Stimulated activated CD8-positive, alpha-beta memory T cell treated with anti-CD3 and anti-CD28 coated beads, Interleukin-4, amount 100 ng/mL, for 48 hours (primary cell): ENCODE measurements around the gene NEMP2.

Source experiments
- DNase-seq: peaks from one replicate; pipeline ENCODE4 v3.0.0-alpha.2; 2020

Gene NEMP2, protein sequence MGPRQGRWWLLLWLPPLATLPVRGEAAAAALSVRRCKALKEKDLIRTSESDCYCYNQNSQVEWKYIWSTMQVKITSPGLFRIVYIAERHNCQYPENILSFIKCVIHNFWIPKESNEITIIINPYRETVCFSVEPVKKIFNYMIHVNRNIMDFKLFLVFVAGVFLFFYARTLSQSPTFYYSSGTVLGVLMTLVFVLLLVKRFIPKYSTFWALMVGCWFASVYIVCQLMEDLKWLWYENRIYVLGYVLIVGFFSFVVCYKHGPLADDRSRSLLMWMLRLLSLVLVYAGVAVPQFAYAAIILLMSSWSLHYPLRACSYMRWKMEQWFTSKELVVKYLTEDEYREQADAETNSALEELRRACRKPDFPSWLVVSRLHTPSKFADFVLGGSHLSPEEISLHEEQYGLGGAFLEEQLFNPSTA

DNA sequence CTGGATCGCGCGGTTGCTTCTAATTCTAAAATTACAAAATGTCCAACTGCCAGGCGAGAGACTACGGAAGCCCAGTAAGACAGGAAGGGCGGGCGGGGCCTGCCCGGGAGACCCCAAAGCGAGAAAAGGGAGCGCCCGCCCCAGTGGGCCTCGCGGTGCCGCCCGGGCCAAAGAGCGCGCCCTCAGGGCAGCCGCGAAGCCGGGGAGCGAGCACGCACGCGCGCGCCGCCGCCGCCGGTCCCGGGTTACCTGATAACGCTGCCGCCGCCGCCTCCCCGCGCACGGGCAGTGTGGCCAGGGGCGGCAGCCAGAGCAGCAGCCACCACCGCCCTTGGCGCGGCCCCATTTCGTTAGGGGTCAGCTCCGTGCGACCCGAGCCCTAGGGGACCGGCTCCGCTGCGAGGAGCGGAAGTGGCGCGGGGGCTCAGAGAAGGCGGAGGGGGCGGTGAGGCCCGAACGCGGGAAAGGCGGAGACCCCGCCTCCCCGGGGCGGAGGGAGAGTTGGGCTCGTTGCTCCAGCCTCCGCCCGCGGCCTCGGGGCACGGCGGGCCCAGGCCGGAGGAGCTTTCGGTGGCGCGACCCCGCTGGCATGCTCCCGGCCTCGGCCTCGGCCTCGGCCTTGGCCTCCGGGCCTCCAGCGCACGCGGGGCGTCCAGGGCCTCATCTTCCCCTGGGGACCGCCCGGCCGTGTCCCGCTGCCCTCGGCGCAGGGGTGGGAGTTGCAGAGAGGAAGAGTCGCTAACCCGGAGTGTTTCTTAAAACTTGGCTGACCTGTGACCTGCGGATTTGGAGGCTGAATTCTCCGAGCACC lies at the start of gene NEMP2:
Gene NEMP2 (minus strand): TSS at position 413 of the 811 bp plus-strand sequence. CDS start 67 bp downstream, at position 346.
- peak; percentile 88 for DNase-seq

DNA sequence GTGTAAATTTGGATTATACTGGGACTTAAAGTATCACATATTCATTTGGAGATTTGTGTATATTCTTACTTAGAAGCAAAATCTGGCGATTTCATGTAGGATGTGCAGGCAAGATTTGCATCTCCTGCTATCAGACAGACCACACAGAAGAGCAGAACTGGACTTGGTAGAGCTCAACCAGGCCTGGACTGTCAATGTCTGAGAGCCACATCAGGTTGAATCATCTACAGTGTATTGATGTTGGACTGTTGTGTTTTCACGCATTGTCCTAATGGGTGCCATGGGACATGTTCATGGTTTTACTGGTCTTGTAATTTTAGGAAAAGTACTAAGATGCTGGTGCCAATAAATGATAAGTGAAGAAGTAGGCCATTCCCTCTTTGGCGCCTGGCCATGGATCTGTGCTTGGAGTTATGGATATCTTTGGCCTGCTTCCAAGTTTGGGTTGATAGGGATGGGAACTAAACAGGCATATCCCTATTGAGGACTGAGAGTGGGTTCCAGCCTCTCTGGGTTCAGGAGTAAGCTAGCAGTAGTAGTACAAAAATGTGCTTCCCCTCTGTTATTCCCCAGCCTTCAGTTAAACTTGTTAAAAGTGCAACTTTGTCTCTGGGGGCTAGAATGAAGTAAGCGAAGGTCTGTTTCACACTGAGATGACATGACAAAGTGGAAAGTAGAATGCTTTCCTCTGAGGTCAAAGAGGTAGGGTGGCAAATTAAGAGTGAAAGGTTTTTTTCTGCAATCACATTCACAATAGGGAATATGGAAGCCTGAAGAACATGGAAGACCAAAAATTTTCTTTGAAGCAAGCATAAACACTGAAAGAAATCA lies 49.2 kb upstream of the NEMP2 start:
- DNase-seq: no peak

DNA sequence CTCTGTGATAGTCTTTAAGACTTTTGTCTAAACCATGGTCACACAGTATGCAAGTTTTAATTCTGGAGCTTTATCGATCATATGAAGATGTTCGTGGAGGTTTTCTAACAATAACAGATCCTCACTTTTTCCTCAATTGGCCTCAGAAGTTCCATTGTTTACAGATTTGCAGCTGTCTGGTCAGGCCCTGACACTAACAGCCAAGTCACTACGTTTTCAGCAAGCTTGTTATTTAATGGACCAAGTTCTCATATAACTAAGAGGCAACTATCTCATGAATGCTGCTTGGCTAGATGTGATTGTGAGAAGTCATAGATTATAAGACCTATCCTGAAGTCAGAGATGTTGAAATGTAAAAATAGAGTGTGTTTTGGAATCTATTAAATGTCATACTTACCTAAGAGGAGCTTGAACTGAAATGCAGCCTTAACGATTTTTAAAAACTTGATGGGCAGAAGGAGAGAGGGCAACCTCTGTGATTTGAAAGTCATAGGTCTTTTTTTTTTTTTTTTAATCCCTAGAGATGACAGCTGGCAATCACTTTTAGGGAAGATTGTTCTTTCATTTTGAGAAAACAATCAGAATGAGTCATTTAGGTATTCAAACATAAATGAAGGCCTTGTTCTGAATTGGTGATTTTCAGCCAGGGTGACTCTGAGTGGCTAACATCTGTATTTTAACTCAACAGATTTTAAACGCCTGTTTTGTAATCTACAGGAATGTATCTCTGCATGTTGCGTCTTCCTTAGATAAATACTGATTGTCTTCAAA lies 48.4 kb upstream of the NEMP2 start:
- no peak for DNase-seq

GRCh38 chr2:190582019-190582418 lies 47.5 kb upstream of the NEMP2 start:
- DNase-seq: no peak

- no peak for DNase-seq
These were observed 45.7 kb upstream of the NEMP2 start for GRCh38 chr2:190579915-190580846.

DNA sequence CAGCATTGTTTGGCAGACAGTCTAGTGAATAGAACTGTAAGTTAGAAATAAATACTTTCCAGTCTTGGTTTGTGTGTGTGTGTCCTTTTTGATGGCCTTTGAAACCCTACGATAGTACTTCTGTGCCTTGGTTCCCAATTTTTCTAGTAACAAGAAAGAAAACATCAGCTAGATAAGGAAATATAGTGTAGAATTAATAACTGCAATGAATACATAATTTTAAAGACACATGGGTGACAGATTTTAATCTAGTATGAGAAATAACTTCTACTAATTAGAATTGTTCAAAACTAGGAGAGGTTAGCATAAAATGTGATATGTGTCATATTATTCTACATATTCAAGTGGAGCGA lies 44.5 kb upstream of the NEMP2 start:
- DNase-seq: no peak

DNA sequence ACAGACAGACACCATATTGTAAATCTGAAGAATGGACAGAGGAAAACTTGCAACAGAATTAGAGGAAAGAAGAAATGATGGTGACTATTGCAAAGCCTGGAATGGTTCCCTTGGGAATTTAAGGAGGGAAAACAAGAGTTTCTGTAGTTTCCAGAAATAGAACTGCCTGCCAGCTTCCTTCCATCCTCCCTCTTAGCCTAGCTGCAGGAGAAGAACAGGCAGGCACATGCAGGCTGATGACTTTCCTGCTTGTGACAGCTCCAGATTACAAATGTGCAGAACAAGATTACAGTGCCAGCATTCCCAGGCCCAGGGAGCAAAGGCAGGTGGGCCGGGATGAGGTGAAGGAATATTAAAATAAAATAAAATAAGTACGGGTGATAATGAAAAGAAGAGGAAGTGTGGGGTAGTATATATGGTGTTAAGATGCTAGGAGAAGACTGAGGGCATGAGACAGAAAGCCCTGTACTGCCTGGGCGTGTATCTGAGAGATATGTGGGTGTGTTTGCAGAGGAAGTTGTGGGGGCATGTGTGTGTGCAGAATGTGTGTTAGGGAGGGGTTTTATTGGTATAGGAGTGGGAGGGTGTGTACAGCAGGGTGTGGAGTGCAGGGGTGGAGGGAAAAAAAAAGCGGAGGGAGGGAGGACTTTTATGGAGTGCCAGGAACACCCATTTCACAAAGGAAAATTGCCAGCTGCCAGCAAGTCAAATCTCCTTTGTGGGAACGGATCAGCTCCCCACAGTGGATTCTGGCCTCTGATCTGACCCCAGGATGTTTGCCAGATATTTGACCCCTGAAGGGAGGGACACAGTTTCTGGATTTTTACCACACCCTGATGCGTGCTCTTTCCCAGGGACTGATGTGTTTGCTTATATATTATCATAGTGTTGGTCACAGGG lies 43.9 kb upstream of the NEMP2 start:
- no peak for DNase-seq

GRCh38 chr2:190576573-190576972 lies 42.1 kb upstream of the NEMP2 start:
- no peak for DNase-seq

- DNase-seq: no peak
These were observed 40.7 kb upstream of the NEMP2 start for GRCh38 chr2:190575263-190575662.

GRCh38 chr2:190574169-190574568 lies 39.6 kb upstream of the NEMP2 start:
- no peak for DNase-seq

- DNase-seq: no peak
These were observed 37.7 kb upstream of the NEMP2 start for GRCh38 chr2:190572246-190572645.

DNA sequence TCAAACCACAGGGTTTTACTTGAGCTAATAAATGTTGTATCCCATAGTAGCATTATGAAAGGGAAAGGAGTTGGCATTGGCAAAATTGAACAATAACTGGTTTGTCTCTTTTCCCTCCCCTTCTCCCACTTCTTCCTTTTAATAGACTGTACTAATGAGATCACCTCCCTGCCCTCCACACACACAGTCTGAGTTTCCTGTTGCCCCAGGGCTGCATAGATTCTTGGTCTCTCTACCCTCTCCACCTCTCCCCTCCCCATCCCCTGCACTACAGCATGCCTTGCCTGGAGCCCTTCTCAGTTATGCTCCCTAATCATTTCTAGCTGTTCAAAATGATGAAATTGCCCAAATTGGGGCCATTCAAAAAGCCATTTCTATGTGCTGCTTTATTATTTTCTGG lies 37.2 kb upstream of the NEMP2 start:
- DNase-seq: no peak

DNA sequence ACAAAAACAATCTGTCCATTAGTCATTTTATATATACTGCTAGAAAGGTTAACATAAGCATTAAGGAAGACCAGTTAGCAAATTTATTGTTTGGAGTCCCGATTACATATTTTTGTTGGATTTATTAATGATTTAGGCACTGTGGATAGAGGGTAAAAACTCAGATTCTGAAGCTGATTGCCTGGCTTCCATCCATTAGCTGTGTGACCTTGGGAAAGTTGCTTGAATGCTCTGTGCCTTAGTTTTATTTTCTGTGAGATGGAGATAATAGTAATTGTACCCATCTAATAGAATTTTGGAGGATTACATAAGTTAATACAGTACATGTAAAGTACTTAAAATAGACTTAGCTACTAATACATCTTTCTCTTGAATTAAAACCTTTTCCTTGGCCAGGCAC lies 36.3 kb upstream of the NEMP2 start:
- no peak for DNase-seq

DNA sequence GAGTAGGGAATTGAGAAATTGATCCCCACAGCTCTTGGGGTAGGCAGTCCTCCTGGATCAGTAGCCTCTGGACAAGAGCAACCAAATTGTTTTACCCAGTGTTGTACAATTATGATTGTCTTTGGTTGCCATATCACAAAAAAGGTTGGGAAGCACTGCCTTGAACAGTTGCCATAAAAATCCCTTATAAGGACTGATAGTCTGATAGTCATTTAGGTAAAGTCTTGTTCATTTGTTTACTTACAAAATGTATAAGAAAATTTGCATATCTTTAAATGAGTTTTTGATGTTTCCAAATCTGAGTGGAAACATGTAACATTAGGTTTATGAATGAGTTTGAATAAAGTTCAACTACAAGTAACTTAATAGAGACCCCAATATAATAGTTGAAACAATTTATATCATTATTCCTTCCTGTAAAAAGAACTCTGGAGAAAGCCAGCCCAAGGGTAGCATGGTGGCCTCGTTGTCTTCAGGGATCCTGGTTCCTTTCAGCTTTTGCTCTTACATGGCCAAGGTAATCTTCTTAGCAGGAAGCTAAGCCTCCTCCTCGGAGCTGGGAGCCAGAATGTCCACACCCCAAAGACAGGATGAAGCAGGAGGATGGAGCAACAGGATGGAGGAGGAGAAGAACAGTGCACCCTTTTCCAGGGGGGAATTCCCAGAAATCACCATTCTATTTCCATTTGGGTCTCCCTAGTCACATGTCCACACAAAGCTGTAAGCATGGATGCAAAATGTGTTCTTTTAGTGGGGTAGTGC lies 35.7 kb upstream of the NEMP2 start:
- no peak for DNase-seq

DNA sequence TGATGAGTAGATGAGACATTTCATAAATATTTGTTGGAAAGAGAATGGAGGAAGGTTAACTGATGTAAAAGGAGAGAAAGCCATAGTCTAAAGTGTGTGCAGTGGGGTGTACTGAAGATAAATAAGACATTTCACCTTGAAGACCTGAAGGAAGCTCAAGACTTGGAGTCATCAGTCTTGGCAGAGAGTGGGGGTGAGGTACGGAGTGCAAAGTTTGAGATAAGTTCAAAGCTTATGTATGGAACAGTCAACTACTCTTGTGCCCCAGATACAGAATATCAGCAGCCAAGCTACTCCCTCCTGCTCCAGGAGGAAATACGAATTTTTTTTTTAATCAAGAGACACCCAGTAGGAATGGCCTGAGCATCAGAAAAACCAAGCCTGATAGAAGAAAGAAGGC lies 30.3 kb upstream of the NEMP2 start:
- no peak for DNase-seq

DNA sequence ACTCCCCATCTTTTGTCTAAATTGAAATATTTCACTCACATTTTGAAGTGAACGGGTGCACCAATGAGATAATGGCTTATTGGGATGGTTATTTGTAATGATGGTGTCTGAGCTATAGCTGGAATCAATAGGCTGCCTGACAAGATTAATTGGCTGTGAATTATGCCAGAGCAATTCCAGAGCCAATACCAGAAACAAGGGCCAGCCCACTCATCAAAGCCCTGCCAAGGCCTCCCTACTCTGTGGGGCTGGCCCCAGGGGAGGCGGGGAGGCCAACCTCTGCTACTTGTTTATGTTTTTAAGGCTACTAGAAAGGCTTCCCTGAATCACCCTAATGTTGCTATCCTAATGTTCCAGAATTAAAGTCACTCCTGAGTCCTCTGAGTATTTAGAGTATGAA lies 29.1 kb upstream of the NEMP2 start:
- DNase-seq: no peak

GRCh38 chr2:190563109-190563508 lies 28.6 kb upstream of the NEMP2 start:
- DNase-seq: peak; percentile 41

DNA sequence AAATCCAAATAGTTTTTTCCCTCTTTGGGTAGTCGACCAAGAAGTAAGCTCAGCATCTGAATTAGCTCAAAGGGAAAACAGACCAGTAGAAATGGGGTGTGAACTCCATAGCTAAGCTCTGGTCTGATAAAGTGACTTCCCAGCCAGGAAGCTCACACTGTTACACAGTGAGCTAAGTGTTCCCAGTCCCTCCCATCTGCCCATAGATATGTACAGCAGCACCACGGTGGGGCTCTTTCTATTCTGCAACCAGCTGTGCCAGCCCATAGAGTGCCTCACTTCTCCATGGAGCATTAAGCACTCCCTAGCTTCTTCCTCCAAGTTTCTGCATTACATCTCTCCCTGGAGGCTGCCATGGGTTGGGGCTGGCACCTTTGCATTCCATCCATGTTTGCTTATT lies 27.6 kb upstream of the NEMP2 start:
- no peak for DNase-seq

GRCh38 chr2:190561094-190561493 lies 26.6 kb upstream of the NEMP2 start:
- no peak for DNase-seq
